ENCODE data around the gene ASAP3. TPM values are rescaled to one million over a fixed set of nuclear protein-coding genes. Genes with fewer than 3 reads are reported as not detected.
A peak's percentile ranks its signal among the peaks of the same experiment; 100 is the strongest.

ASAP3 gene
- total and polyA plus RNA-seq, 9 of the 15 experiments (the other 6 are each of a cell fraction or from before 2014, with no cell fraction given), result 1.7 to 31.2 (median 17.4) TPM

DNA sequence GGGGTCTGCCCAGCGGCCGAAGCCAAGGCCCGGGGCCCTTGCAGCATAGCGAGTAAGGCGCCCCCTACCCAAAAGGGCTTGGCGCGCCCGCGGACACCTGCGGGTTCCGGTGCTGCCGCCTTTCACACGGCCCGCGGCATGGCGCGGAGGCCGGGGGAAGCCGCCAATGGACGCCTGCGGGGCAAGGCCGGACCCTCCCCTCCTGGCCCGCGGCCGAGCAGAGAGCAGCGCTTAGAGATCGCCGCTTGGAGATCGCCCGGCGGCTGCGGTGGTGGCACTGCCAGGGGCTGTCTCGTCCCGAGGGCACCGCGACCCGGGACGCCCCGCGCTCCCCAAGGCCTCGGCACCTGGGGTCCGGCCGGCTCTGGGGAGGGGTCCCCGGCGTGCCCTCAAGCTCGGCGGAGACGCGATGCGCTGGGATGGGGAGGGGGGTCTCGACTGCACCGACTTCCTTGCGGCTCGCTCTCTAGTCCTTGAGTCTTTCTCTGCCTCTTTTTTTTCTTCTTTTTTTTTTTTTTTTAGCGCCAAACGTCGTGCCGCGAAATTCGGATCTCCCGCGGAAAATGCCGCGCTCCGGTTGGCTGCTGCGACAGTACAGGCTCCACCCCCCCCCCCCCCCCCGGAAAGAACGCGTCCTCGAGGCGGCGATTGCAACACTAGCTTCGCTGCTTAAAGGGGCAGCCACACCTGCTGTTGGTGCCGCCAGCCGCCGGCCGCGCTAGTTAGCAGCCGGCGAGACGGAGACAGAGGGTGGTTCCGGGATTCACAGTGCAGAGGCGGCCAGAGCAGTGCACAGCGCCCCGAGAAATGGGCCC, 47.0 kb upstream of the ASAP3 start, which contains the start of gene E2F2 (continued):
- TF ChIP-seq CBX5 (IDR thresholded peaks at IDR 0.05; ENCODE audit: borderline replicate concordance, low read depth), result no peak; the same call in 1 of the 2 replicates
- no peak for TF ChIP-seq HLTF (IDR thresholded peaks at IDR 0.05)
- no peak for TF ChIP-seq ZNF586 (CRISPR knock-in tag; conservative IDR thresholded peaks at IDR 0.05)
- TF ChIP-seq, protein P1, sequence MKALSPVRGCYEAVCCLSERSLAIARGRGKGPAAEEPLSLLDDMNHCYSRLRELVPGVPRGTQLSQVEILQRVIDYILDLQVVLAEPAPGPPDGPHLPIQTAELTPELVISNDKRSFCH (CRISPR knock-in tag; IDR thresholded peaks at IDR 0.05), result no peak
- TF ChIP-seq, protein P1 (tag; IDR thresholded peaks at IDR 0.05), result peak; percentile 45; the same call in 1 of the 2 replicates
- TF ChIP-seq NFIX (CRISPR knock-in tag; IDR thresholded peaks at IDR 0.05; ENCODE audit: low read depth), result no peak
- no peak for TF ChIP-seq ZNF717 (CRISPR knock-in tag; IDR thresholded peaks at IDR 0.05)
- TF ChIP-seq FOXA3 (CRISPR knock-in tag; conservative IDR thresholded peaks at IDR 0.05 in 1 of 2, IDR thresholded peaks at IDR 0.05 in 1 of 2), result 0 out of 4 replicates have a peak, but pooled peaks of 1 of the 2 experiments have one; percentile 0
- TF ChIP-seq NR4A1 (CRISPR knock-in tag; IDR thresholded peaks at IDR 0.05), result no peak
- no peak for TF ChIP-seq NR4A1 (tag; IDR thresholded peaks at IDR 0.05)
- no peak for TF ChIP-seq ZNF212 (CRISPR knock-in tag; IDR thresholded peaks at IDR 0.05)
- TF ChIP-seq ZKSCAN1 (IDR thresholded peaks at IDR 0.05; ENCODE audit: low read depth, low read length), result no peak
- TF ChIP-seq HCFC1 (IDR thresholded peaks at IDR 0.05; ENCODE audit: low read depth, low read length), result peak; percentile 26; the same call in 1 of the 2 replicates
- TF ChIP-seq ZNF324 (CRISPR knock-in tag; IDR thresholded peaks at IDR 0.05), result no peak
- TF ChIP-seq NCOA6 (IDR thresholded peaks at IDR 0.05), result no peak
- TF ChIP-seq POLR2H (tag; IDR thresholded peaks at IDR 0.05; ENCODE audit: low read depth), result no peak; the same call in 1 of the 2 replicates
- no peak for TF ChIP-seq SRSF1 (IDR thresholded peaks at IDR 0.05; ENCODE audit: low read depth, low read length)
- TF ChIP-seq, protein P2, sequence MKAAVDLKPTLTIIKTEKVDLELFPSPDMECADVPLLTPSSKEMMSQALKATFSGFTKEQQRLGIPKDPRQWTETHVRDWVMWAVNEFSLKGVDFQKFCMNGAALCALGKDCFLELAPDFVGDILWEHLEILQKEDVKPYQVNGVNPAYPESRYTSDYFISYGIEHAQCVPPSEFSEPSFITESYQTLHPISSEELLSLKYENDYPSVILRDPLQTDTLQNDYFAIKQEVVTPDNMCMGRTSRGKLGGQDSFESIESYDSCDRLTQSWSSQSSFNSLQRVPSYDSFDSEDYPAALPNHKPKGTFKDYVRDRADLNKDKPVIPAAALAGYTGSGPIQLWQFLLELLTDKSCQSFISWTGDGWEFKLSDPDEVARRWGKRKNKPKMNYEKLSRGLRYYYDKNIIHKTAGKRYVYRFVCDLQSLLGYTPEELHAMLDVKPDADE (conservative IDR thresholded peaks at IDR 0.05; ENCODE audit: control insufficient read depth, low read depth, low read length), result no peak
- TF ChIP-seq CSDE1 (IDR thresholded peaks at IDR 0.05), result 0 out of 4 replicates have a peak, but pooled peaks of 1 of the 2 experiments have one; percentile 23
- no peak for TF ChIP-seq ZNF175 (CRISPR knock-in tag; IDR thresholded peaks at IDR 0.05; ENCODE audit: low read depth)
- TF ChIP-seq, protein P3, sequence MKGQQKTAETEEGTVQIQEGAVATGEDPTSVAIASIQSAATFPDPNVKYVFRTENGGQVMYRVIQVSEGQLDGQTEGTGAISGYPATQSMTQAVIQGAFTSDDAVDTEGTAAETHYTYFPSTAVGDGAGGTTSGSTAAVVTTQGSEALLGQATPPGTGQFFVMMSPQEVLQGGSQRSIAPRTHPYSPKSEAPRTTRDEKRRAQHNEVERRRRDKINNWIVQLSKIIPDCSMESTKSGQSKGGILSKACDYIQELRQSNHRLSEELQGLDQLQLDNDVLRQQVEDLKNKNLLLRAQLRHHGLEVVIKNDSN (CRISPR knock-in tag; IDR thresholded peaks at IDR 0.05), result no peak
- TF ChIP-seq EZH2 (IDR thresholded peaks at IDR 0.05; ENCODE audit: borderline replicate concordance, low read depth, low read length), result no peak
- peak; percentile 70 for TF ChIP-seq PRPF4 (IDR thresholded peaks at IDR 0.05; ENCODE audit: insufficient read depth, low read depth, low read length, poor library complexity, severe bottlenecking)
- TF ChIP-seq FOXA1 (IDR thresholded peaks at IDR 0.05; ENCODE audit: borderline replicate concordance), result no peak
- TF ChIP-seq ZNF134 (CRISPR knock-in tag; conservative IDR thresholded peaks at IDR 0.05), result no peak
- no peak for TF ChIP-seq ZNF408 (CRISPR knock-in tag; IDR thresholded peaks at IDR 0.05; ENCODE audit: low read depth)
- peak; percentile 66; the same call in 1 of the 2 replicates for TF ChIP-seq PHF8 (IDR thresholded peaks at IDR 0.05; ENCODE audit: borderline replicate concordance, low read length)
- TF ChIP-seq TAF7 (tag; IDR thresholded peaks at IDR 0.05), result peak; percentile 43; the same call in 1 of the 2 replicates
- no peak for TF ChIP-seq GTF2A2 (tag; IDR thresholded peaks at IDR 0.05)
